Measurements from ENCODE around the gene C11orf54.

C11orf54 gene

GRCh38 chr11:93732237-93732892 is 9.1 kb upstream of the C11orf54 start:
- TF ChIP-seq CTCF (IDR thresholded peaks at IDR 0.05; ENCODE audit: control insufficient read depth, insufficient read depth, low read depth, low read length, missing control alignments), result no peak
- DNase-seq (ENCODE audit: low read depth), result no peak
- no peak overlapping the region for H3K4me3 ChIP-seq (ENCODE audit: control insufficient read depth, low read depth, low read length)

- H3K4me3 ChIP-seq (ENCODE audit: control insufficient read depth, low read depth, low read length), result no peak overlapping the region
- TF ChIP-seq CTCF (IDR thresholded peaks at IDR 0.05; ENCODE audit: control insufficient read depth, insufficient read depth, low read depth, low read length, missing control alignments), result no peak
- no peak for DNase-seq (ENCODE audit: low read depth)
Measured at GRCh38 chr11:93733474-93733873, 8.0 kb upstream of the C11orf54 start.

GRCh38 chr11:93734427-93735222 is 6.8 kb upstream of the C11orf54 start:
- TF ChIP-seq CTCF (IDR thresholded peaks at IDR 0.05; ENCODE audit: control insufficient read depth, insufficient read depth, low read depth, low read length, missing control alignments), result no peak
- H3K4me3 ChIP-seq (ENCODE audit: control insufficient read depth, low read depth, low read length), result no peak overlapping the region
- DNase-seq (ENCODE audit: low read depth), result no peak

- no peak for TF ChIP-seq CTCF (IDR thresholded peaks at IDR 0.05; ENCODE audit: control insufficient read depth, insufficient read depth, low read depth, low read length, missing control alignments)
- H3K4me3 ChIP-seq (ENCODE audit: control insufficient read depth, low read depth, low read length), result no peak overlapping the region
Measured at GRCh38 chr11:93735627-93736026, 5.8 kb upstream of the C11orf54 start.

GRCh38 chr11:93736129-93736528 is 5.3 kb upstream of the C11orf54 start:
- DNase-seq (ENCODE audit: low read depth), result no peak
- no peak for TF ChIP-seq CTCF (IDR thresholded peaks at IDR 0.05; ENCODE audit: control insufficient read depth, insufficient read depth, low read depth, low read length, missing control alignments)
- no peak overlapping the region for H3K4me3 ChIP-seq (ENCODE audit: control insufficient read depth, low read depth, low read length)

More at GRCh38 chr11:93735627-93736026, 5.8 kb upstream of the C11orf54 start:
- DNase-seq (ENCODE audit: low read depth), result no peak

GRCh38 chr11:93737904-93738612 is 3.4 kb upstream of the C11orf54 start:
- no peak overlapping the region; the same call in 1 of the 2 replicates for H3K4me3 ChIP-seq (ENCODE audit: control insufficient read depth, low read depth, low read length)
- no peak for DNase-seq (ENCODE audit: low read depth)

More at GRCh38 chr11:93737904-93738612, 3.4 kb upstream of the C11orf54 start:
- TF ChIP-seq CTCF (IDR thresholded peaks at IDR 0.05; ENCODE audit: control insufficient read depth, insufficient read depth, low read depth, low read length, missing control alignments), result no peak

All from AG09309 (cell line).